HEK293 (cell line): ENCODE measurements around the gene DENND4B.
A peak's percentile ranks its signal among the peaks of the same experiment; 100 is the strongest.
"Not testable (repeated sequence)": the region's sequence is repeated elsewhere in the genome, so short reads cannot be mapped to it uniquely, and the experiment has no call there.

Experiments used
- CTCF ChIA-PET: fragments of 350-600 bp; formaldehyde crosslinking; extraction: SDS; loops from one replicate; lab custom pipeline; 2021; ENCODE audit warnings: antibody characterized with exemption; lab: Yijun Ruan, JAX
- POLR2A ChIA-PET: fragments of 300-600 bp; formaldehyde crosslinking; extraction: SDS; loops from one replicate; lab custom pipeline; 2020; ENCODE audit warnings: antibody characterized with exemption, inconsistent platforms; lab: Yijun Ruan, JAX
- H3K27ac ChIP-seq: fragments of 200-500 bp; sonication (Bioruptor generic); 2 replicates; pipeline ENCODE4 v1.5.1; 2014; ENCODE audit warnings: low read depth, low read length, control low read depth, inconsistent platforms; ENCODE audit errors: extremely low read depth
- H3K36me3 ChIP-seq, 2 experiments: fragments of 200-500 bp in 1 of 2; sonication (Bioruptor generic) in 1 of 2; 1 replicate in 1 of 2; 2 replicates in 1 of 2; pipeline ENCODE4 v1.5.1; 2014 to 2017; ENCODE audit warnings: inconsistent platforms in 2 of 2, low read length in 2 of 2; ENCODE audit not compliant: control insufficient read depth in 2 of 2, insufficient read depth in 1 of 2
- H3K4me1 ChIP-seq: fragments of 200-500 bp; sonication (Bioruptor generic); 2 replicates; pipeline ENCODE4 v1.5.1; 2014; ENCODE audit warnings: mild to moderate bottlenecking, low read length, inconsistent platforms; ENCODE audit not compliant: control insufficient read depth, insufficient read depth
- H3K4me3 ChIP-seq: 2 replicates; pipeline ENCODE4 v1.5.1; 2011; ENCODE audit warnings: low read depth, mild to moderate bottlenecking, control low read depth, low read length, moderate library complexity
- H3K9me3 ChIP-seq: fragments of 200-500 bp; sonication (Bioruptor generic); 2 replicates; pipeline ENCODE4 v1.5.1; 2014; ENCODE audit warnings: low read depth, low read length, inconsistent platforms; ENCODE audit not compliant: control insufficient read depth, insufficient read depth
- GLIS1 ChIP-seq: fragments of 450-650 bp; formaldehyde crosslinking; IDR thresholded peaks from 2 replicates; pipeline ENCODE4 v1.5.1; 2016; ENCODE audit warnings: missing biosample characterization, missing genetic modification characterization
- GLIS2 ChIP-seq: fragments of 450-650 bp; formaldehyde crosslinking; IDR thresholded peaks from 2 replicates; pipeline ENCODE4 v1.5.1; 2016; ENCODE audit warnings: missing biosample characterization, missing genetic modification characterization
- PRDM1 ChIP-seq: fragments of 450-650 bp; formaldehyde crosslinking; IDR thresholded peaks from 2 replicates; pipeline ENCODE4; 2016; ENCODE audit warnings: missing biosample characterization, missing genetic modification characterization
- WT1 ChIP-seq: fragments of 450-650 bp; formaldehyde crosslinking; IDR thresholded peaks from 2 replicates; pipeline ENCODE4 v1.5.1; 2016; ENCODE audit warnings: missing biosample characterization, missing genetic modification characterization
- ZBTB17 ChIP-seq: fragments of 450-650 bp; formaldehyde crosslinking; IDR thresholded peaks from 2 replicates; pipeline ENCODE4 v1.5.1; 2016; ENCODE audit warnings: missing biosample characterization, missing genetic modification characterization
- ZBTB48 ChIP-seq: fragments of 450-650 bp; formaldehyde crosslinking; IDR thresholded peaks from 2 replicates; pipeline ENCODE4 v1.5.1; 2016; ENCODE audit warnings: missing biosample characterization, missing genetic modification characterization
- ZNF324 ChIP-seq: fragments of 450-650 bp; formaldehyde crosslinking; IDR thresholded peaks from 2 replicates; pipeline ENCODE4 v1.5.1; 2016; ENCODE audit warnings: missing biosample characterization, missing genetic modification characterization
- ZNF335 ChIP-seq: fragments of 450-650 bp; formaldehyde crosslinking; conservative IDR thresholded peaks from 2 replicates; pipeline ENCODE4 v1.5.1; 2016; ENCODE audit warnings: missing biosample characterization, missing genetic modification characterization
- ZNF600 ChIP-seq: fragments of 450-650 bp; formaldehyde crosslinking; IDR thresholded peaks from 2 replicates; pipeline ENCODE4 v1.5.1; 2016; ENCODE audit warnings: missing biosample characterization, missing genetic modification characterization
- ZNF626 ChIP-seq: fragments of 450-650 bp; sonication (Bioruptor Pico); formaldehyde crosslinking; IDR thresholded peaks from 2 replicates; pipeline ENCODE4 v1.5.1; 2018; ENCODE audit warnings: missing biosample characterization, missing genetic modification characterization, inconsistent platforms
- ZNF692 ChIP-seq: fragments of 450-650 bp; formaldehyde crosslinking; IDR thresholded peaks from 2 replicates; pipeline ENCODE4 v1.5.1; 2016; ENCODE audit warnings: missing biosample characterization, missing genetic modification characterization
- ZSCAN16 ChIP-seq: fragments of 450-650 bp; formaldehyde crosslinking; IDR thresholded peaks from 2 replicates; pipeline ENCODE4 v1.5.1; 2016; ENCODE audit warnings: missing biosample characterization, missing genetic modification characterization
- TF ChIP-seq, protein P1 (sequence below): fragments of 450-650 bp; formaldehyde crosslinking; IDR thresholded peaks from 2 replicates; pipeline ENCODE4 v1.5.1; 2017; ENCODE audit warnings: missing biosample characterization, mild to moderate bottlenecking, missing genetic modification characterization, moderate library complexity
- TF ChIP-seq, protein P2 (sequence below): fragments of 450-650 bp; formaldehyde crosslinking; IDR thresholded peaks from 2 replicates; pipeline ENCODE4 v1.5.1; 2016; ENCODE audit warnings: missing biosample characterization, missing genetic modification characterization
- TF ChIP-seq, protein P3 (sequence below): fragments of 450-650 bp; formaldehyde crosslinking; IDR thresholded peaks from 2 replicates; pipeline ENCODE4 v1.5.1; 2016; ENCODE audit warnings: missing biosample characterization, missing genetic modification characterization

The DENND4B gene

GRCh38 chr1:153985341-153985912 lies 38.9 kb upstream of the DENND4B start (continued):
- TF ChIP-seq ZBTB17 (tag by site-specific recombination) (peak; percentile 22; the same call in 1 of the 2 replicates), ZNF692 (tag by site-specific recombination) (peak; percentile 37; the same call in 1 of the 2 replicates), ZSCAN16 (no peak), ZNF600 (tag by site-specific recombination) (peak; percentile 42; the same call in 1 of the 2 replicates), WT1 (tag by site-specific recombination) (0 out of 2 replicates have a peak, but pooled peaks have one; percentile 19), ZNF335 (peak; percentile 23; the same call in 1 of the 2 replicates), GLIS1 (peak; percentile 82), ZBTB48 (tag by site-specific recombination) (0 out of 2 replicates have a peak, but pooled peaks have one; percentile 19), ZNF324 (tag by site-specific recombination) (no peak), GLIS2 (tag by site-specific recombination) (peak; percentile 83)
- TF ChIP-seq, protein P1, sequence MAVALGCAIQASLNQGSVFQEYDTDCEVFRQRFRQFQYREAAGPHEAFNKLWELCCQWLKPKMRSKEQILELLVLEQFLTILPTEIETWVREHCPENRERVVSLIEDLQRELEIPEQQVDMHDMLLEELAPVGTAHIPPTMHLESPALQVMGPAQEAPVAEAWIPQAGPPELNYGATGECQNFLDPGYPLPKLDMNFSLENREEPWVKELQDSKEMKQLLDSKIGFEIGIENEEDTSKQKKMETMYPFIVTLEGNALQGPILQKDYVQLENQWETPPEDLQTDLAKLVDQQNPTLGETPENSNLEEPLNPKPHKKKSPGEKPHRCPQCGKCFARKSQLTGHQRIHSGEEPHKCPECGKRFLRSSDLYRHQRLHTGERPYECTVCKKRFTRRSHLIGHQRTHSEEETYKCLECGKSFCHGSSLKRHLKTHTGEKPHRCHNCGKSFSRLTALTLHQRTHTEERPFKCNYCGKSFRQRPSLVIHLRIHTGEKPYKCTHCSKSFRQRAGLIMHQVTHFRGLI (tag by site-specific recombination) = no peak
- TF ChIP-seq, protein P2, sequence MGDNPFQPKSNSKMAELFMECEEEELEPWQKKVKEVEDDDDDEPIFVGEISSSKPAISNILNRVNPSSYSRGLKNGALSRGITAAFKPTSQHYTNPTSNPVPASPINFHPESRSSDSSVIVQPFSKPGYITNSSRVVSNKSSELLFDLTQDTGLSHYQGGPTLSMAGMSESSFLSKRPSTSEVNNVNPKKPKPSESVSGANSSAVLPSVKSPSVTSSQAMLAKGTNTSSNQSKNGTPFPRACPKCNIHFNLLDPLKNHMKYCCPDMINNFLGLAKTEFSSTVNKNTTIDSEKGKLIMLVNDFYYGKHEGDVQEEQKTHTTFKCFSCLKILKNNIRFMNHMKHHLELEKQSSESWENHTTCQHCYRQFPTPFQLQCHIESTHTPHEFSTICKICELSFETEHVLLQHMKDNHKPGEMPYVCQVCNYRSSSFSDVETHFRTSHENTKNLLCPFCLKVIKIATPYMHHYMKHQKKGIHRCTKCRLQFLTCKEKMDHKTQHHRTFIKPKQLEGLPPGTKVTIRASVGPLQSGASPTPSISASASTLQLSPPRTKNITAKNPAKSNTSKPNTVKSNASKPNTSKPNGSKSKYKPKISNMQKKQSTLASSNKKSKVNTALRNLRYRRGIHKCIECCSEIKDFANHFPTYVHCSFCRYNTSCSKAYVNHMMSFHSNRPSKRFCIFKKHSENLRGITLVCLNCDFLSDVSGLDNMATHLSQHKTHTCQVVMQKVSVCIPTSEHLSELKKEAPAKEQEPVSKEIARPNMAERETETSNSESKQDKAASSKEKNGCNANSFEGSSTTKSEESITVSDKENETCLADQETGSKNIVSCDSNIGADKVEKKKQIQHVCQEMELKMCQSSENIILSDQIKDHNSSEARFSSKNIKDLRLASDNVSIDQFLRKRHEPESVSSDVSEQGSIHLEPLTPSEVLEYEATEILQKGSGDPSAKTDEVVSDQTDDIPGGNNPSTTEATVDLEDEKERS (tag by site-specific recombination) = peak; percentile 15; the same call in 1 of the 2 replicates
- TF ChIP-seq, all 188 proteins: peak for 18

DNA sequence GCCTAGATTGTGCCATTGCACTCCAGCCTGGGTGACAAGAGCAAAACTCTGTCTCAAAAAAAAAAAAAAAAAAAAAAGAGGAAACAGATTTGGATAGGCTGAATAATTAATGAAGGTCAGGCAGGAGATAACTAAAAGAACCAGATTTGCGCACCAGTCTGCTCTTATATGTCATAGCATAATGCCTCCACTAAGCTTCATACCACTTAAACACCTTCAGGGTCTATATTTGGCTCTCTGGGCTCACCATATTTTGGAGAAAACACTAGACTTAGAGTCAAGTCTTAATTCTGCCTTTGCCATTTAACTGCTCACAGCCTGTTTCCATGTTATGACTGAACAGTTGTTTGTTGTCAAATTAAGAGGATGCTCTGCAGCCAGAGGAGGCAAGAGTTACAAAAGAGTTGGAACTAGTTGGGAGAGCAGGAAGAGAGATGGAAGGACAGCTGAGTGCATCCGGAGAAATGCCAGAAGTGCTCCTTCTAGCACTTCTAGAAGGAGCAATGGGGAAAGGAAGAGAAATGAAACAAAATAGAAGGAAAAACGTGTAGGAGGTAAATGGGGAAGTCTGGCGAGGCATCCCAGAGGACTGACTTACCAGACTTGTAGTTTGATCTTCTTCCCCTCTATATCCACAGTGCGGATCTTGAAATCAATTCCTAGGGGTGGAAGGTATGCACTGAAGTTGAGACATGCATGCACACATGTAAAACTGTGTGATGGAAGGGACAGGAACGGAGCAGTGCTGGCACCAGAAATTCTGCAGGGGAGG lies 37.8 kb upstream of the DENND4B start:
- CTCF ChIA-PET = interaction anchor here (0.6 to 4.3 kb wide), 5 partner anchors 37 to 1209 kb away, joined by 3 to 46 read pairs (median 4); partner anchors contain the start of gene DENND4B
- TF ChIP-seq, protein P3, sequence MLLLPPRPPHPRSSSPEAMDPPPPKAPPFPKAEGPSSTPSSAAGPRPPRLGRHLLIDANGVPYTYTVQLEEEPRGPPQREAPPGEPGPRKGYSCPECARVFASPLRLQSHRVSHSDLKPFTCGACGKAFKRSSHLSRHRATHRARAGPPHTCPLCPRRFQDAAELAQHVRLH (tag by site-specific recombination) = no peak
- peak; percentile 55 for TF ChIP-seq ZNF600 (tag by site-specific recombination)
- TF ChIP-seq ZNF626 (tag by site-specific recombination) = no peak
- TF ChIP-seq, all 188 proteins: peak for 1
- Histone ChIP-seq H3K36me3 (peaks cover 7 to 35% of the 10 kb centered on the region in 2 experiments), H3K4me3 (no peak overlapping the region), H3K9me3 (no peaks in the 10 kb centered on the region), H3K4me1 (peaks cover 8% of the 10 kb centered on the region; the same call in 1 of the 2 replicates), H3K27ac (no peak overlapping the region)
- POLR2A ChIA-PET = interaction anchor here (0.5 to 3.1 kb wide), 4 partner anchors 17 to 192 kb away, joined by 3 to 31 read pairs (median 5); partner anchors contain the start of genes CREB3L4 and CRTC2

DNA sequence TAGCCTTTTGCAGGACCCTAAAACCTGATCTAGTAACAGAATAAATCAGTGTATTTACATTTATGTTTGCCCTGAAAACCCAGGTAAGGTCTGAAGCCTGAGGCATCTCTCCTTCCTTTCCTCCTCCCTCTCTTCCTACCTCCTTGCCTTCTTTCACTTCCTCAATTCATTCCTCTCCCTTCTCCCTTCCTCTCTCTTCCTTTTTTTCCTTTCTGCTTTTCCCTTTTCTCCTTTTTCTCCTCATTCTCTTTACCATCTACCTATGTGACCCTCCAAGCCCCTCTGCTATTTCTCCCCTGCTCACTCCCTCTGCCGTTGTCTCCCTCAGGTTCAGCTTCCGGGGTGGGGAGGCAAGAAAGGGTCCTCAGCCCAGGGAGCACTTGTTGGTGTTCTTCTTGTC lies 35.2 kb upstream of the DENND4B start:
- H3K4me1 ChIP-seq, H3K9me3 ChIP-seq, H3K4me3 ChIP-seq, H3K27ac ChIP-seq, CTCF ChIA-PET: not testable (repeated sequence)
- POLR2A ChIA-PET = interaction anchor here (0.6 to 2.1 kb wide), 3 partner anchors 9 to 195 kb away, joined by 3 to 9 read pairs (median 3); partner anchors contain the start of genes RPS27 and SLC39A1
- TF ChIP-seq PRDM1 = peak; percentile 81
- H3K36me3 ChIP-seq = peaks cover 7 to 35% of the 10 kb centered on the region in 2 experiments
